Tibial nerve (tissue), 4 donors: ENCODE measurements around the gene SAMD8.

Experiments
- EP300 ChIP-seq, 2 donors: sonication (generic); formaldehyde crosslinking; IDR thresholded peaks; one replicate each; pipeline ENCODE4 v1.6.1; 2017; ENCODE audit warnings: antibody characterized with exemption in 2 of 2, mild to moderate bottlenecking in 1 of 2
- POLR2A ChIP-seq, 2 donors: fragments of 450-650 bp; IDR thresholded peaks; one replicate each; pipeline ENCODE4 v1.6.1; 2017; ENCODE audit warnings: antibody characterized with exemption in 2 of 2, mild to moderate bottlenecking in 2 of 2, moderate library complexity in 2 of 2
- TF ChIP-seq, protein P1 (sequence below), 5 experiments: fragments of 200-600 bp in 3 of 5; fragments of 450-650 bp in 2 of 5; sonication (generic) in 3 of 5; IDR thresholded peaks; one replicate each; pipeline ENCODE4 v1.5.1; 2016 to 2019; ENCODE audit warnings: antibody characterized with exemption in 5 of 5, mild to moderate bottlenecking in 3 of 5, moderate library complexity in 2 of 5

DNA sequence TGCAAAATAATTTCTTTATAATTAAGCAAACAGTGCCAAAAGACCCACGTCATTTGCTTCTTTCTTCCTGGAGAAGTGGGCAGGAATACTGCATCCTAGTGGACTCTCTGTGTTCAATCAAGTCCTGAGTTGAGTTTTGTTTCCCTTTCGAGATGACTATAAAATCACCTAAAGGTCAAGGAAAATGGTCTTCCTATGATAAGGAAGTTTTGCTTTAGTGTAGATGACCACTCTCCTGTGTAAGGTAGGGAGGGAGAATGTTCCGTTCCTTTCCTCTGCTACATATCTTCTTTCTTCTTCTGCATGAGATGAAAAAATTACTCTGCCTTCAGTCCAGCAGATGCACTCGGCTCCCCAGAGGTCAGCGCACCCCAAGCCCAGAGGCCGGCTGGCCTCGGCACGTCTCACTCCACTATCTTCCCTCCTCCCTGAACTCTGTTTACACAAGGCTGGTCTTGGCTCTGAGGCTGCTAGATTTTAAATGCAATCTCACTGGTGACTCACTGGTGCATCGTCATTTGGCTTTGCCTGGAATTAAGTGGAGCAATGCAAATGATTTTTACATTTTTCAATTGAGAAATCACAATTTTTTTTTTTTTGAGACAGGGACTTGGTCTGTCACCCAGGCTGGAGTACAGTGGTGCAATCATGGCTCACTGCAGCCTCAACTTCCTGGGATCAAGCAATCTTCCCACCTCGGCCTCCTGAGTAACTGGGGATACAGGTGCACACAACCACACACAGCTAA lies 80.5 kb downstream of the SAMD8 start:
- TF ChIP-seq, protein P1, sequence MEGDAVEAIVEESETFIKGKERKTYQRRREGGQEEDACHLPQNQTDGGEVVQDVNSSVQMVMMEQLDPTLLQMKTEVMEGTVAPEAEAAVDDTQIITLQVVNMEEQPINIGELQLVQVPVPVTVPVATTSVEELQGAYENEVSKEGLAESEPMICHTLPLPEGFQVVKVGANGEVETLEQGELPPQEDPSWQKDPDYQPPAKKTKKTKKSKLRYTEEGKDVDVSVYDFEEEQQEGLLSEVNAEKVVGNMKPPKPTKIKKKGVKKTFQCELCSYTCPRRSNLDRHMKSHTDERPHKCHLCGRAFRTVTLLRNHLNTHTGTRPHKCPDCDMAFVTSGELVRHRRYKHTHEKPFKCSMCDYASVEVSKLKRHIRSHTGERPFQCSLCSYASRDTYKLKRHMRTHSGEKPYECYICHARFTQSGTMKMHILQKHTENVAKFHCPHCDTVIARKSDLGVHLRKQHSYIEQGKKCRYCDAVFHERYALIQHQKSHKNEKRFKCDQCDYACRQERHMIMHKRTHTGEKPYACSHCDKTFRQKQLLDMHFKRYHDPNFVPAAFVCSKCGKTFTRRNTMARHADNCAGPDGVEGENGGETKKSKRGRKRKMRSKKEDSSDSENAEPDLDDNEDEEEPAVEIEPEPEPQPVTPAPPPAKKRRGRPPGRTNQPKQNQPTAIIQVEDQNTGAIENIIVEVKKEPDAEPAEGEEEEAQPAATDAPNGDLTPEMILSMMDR (IDR thresholded peaks at IDR 0.05): no peak
- TF ChIP-seq POLR2A (IDR thresholded peaks at IDR 0.05): no peak
- TF ChIP-seq EP300 (IDR thresholded peaks at IDR 0.05): peak in 1 of 2 donors; percentile 58
